Lower leg skin (tissue), 4 donors: ENCODE results near the gene INHBC. TPM values are rescaled to one million over a fixed set of nuclear protein-coding genes. Genes with fewer than 3 reads are reported as not detected.
A peak's percentile ranks its signal among the peaks of the same experiment; 100 is the strongest.

Experiments used
- DNase-seq, 2 donors: peaks; one replicate each; pipeline ENCODE4 v3.0.0-alpha.2; 2019; ENCODE audit warnings: low spot score in 2 of 2
- H3K4me3 ChIP-seq: fragments of 200-600 bp; sonication (generic); 2 replicates; pipeline ENCODE4 v1.5.1; 2017; ENCODE audit warnings: mild to moderate bottlenecking, low read depth; ENCODE audit not compliant: poor library complexity, severe bottlenecking
- POLR2A ChIP-seq, 2 donors: fragments of 450-650 bp; IDR thresholded peaks; one replicate each; pipeline ENCODE4 v1.6.1; 2016 to 2017; ENCODE audit warnings: antibody characterized with exemption in 2 of 2, mild to moderate bottlenecking in 1 of 2, moderate library complexity in 1 of 2
- WGBS, 2 donors: methylation state at CpG; one replicate each; pipeline ENCODE4 v1.1.5; 2018; 5-methylcytosine and 5-hydroxymethylcytosine counted together
- intact Hi-C: fragments of 100-400 bp; cut with DNase I; formaldehyde crosslinking; loops from one replicate; pipeline ENCODE4 v1.15.0; 2023; ENCODE audit warnings: low total_unique reads
- total RNA-seq, 4 donors: library from RNA; depleted of rRNA; stranded (reverse); fragments of >200 nt; gene quantifications; one replicate each; pipeline ENCODE4 v1.1.0, GENCODE V29; 2016
- TF ChIP-seq, protein P1 (sequence below), 3 donors: fragments of 450-650 bp; IDR thresholded peaks; one replicate each; pipeline ENCODE4 v1.5.1; 2016; ENCODE audit warnings: antibody characterized with exemption in 3 of 3, mild to moderate bottlenecking in 3 of 3, moderate library complexity in 2 of 3

The INHBC gene
- total RNA-seq, 4 donors from 2014 or later = not detected

- WGBS, 2 donors = 95 to 98% methylated on average over 4 to 5 of the region's 7 CpGs
- intact Hi-C loops = no loop called here
- TF ChIP-seq POLR2A (IDR thresholded peaks at IDR 0.05) = no peak
- TF ChIP-seq, protein P1, sequence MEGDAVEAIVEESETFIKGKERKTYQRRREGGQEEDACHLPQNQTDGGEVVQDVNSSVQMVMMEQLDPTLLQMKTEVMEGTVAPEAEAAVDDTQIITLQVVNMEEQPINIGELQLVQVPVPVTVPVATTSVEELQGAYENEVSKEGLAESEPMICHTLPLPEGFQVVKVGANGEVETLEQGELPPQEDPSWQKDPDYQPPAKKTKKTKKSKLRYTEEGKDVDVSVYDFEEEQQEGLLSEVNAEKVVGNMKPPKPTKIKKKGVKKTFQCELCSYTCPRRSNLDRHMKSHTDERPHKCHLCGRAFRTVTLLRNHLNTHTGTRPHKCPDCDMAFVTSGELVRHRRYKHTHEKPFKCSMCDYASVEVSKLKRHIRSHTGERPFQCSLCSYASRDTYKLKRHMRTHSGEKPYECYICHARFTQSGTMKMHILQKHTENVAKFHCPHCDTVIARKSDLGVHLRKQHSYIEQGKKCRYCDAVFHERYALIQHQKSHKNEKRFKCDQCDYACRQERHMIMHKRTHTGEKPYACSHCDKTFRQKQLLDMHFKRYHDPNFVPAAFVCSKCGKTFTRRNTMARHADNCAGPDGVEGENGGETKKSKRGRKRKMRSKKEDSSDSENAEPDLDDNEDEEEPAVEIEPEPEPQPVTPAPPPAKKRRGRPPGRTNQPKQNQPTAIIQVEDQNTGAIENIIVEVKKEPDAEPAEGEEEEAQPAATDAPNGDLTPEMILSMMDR (IDR thresholded peaks at IDR 0.05) = no peak
- H3K4me3 ChIP-seq = no peak overlapping the region
- DNase-seq = no peak
Observed at GRCh38 chr12:57449375-57449774, 14.8 kb downstream of the INHBC start.

GRCh38 chr12:57450057-57450456 is 15.5 kb downstream of the INHBC start:
- 95 to 96% methylated on average over 3 of the region's 3 CpGs for WGBS, 2 donors
- TF ChIP-seq POLR2A (IDR thresholded peaks at IDR 0.05) = no peak
- TF ChIP-seq, protein P1 (IDR thresholded peaks at IDR 0.05) = no peak
- DNase-seq = no peak
- intact Hi-C loops = loop anchor here (5.0 kb wide), 1 partner anchor 188 kb away; no protein-coding TSS in a partner anchor
- no peak overlapping the region for H3K4me3 ChIP-seq

DNA sequence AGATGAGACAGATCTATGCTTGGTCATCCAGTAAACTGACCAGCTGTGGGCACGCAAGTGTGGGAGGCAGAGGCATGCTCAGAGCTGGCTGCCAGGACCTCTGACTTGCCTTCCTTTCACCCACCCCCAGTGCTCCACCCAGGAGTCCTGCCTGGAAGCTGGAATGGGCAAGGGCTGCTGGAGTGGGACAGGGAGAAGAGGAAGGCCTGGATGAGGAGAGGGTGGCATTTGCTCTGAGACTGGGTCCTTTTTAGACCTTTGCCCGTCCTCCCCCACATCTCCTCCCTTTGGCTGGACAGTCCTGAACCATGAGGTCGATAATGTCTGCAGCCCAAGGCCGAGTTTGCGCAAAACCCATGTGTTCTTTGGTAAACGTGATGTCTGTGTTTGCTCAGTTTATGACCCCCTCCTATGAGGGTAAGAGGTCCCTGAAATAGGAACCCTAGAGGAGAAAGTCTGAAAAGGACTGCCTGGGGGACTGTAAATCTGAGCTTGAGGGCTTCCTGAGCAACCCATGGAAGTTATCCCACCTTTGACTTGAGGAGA is 16.7 kb downstream of the INHBC start:
- no peak for DNase-seq
- TF ChIP-seq POLR2A (IDR thresholded peaks at IDR 0.05) = no peak
- TF ChIP-seq, protein P1 (IDR thresholded peaks at IDR 0.05) = peak in 1 of 3 donors; percentile 100
- WGBS, 2 donors = 78 to 81% methylated on average over 6 of the region's 6 CpGs
- H3K4me3 ChIP-seq = no peak overlapping the region
- intact Hi-C loops = loop anchor here (5.0 kb wide), 1 partner anchor 189 kb away; no protein-coding TSS in a partner anchor

DNA sequence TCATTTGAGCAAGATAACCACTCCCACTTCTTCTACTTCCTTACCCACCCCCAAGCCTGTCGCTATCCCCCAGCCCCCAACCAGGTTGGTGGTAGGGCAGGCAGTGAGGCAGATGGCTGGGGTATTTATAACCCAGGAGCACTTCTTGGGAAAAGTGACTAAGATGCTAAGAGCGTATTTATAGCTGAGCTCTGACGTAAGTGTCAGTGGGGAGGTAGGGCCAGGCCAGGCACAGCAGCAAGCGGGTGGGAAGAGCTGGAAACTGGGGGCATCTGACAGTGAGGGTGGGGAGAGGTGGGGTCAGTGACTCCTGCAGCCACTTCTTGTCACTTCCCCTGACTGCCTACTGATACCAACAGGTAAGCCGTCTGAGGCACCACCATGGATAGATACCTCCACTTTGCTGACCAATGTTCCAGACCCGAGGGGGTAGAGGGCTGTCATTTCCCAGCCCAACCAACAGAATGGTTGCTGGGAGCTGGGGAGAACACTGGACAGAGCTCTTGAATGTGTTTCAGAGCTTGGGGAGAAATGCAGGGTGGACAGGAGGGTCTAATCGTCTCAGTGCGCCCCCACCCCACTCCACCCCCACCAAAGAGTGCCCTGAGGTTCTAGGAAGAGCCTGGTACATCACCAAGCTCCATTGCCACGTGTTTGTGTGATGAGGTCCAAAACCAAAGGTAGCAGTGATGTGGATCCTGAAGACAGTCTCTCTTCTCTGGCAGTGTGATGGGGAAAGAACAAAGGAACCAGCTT is 17.8 kb downstream of the INHBC start:
- no peak for TF ChIP-seq POLR2A (IDR thresholded peaks at IDR 0.05)
- TF ChIP-seq, protein P1 (IDR thresholded peaks at IDR 0.05) = no peak

GRCh38 chr12:57452937-57453509 is 18.4 kb downstream of the INHBC start:
- 25 to 28% methylated on average over 7 of the region's 7 CpGs for WGBS, 2 donors
- TF ChIP-seq, protein P1 (IDR thresholded peaks at IDR 0.05) = no peak
- no peak for TF ChIP-seq POLR2A (IDR thresholded peaks at IDR 0.05)
- intact Hi-C loops = loop anchor here (5.0 kb wide), 1 partner anchor 191 kb away; no protein-coding TSS in a partner anchor
- no peak overlapping the region for H3K4me3 ChIP-seq
- peak; percentile 55 to 92 for DNase-seq

More for the DNA sequence above, 17.8 kb downstream of the INHBC start:
- no peak for DNase-seq
- no peak overlapping the region for H3K4me3 ChIP-seq
- intact Hi-C loops = loop anchor here (5.0 kb wide), 1 partner anchor 190 kb away; no protein-coding TSS in a partner anchor
- 29 to 31% methylated on average over 9 of the region's 9 CpGs for WGBS, 2 donors
